ENCODE measurements around the gene BICRAL. TPM values are rescaled to one million over a fixed set of nuclear protein-coding genes. Genes with fewer than 3 reads are reported as not detected.
"Not testable (repeated sequence)": the region's sequence is repeated elsewhere in the genome, so short reads cannot be mapped to it uniquely, and the experiment has no call there.

BICRAL gene
- total RNA-seq, 1 donor from 2014 or later: 6.1 TPM

DNA sequence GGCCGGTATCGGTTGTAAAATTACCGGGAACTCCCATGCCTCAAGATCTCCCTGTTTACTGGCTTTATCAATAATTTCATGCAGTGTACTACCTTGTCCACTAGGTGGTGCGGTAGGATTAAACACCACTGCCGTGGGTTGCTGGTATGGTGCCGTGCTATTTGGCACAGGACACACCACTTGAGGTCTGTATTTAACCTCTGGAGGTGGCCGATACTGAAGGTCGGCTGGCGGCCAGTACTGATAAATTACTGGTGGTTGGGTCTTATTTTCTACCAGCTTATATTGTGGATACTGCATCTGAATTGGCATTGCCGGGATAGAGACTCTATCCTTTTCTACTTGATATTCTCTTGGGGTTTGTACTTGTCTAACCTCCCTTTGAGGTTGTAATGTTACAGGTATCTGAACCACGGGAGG lies 119.7 kb downstream of the BICRAL start:
- peak; percentile 98 for ATAC-seq

GRCh38 chr6:42902429-42903263 lies 120.8 kb downstream of the BICRAL start:
- not testable (repeated sequence) for ATAC-seq

GRCh38 chr6:42904467-42904866 lies 122.6 kb downstream of the BICRAL start:
- no peak for ATAC-seq

DNA sequence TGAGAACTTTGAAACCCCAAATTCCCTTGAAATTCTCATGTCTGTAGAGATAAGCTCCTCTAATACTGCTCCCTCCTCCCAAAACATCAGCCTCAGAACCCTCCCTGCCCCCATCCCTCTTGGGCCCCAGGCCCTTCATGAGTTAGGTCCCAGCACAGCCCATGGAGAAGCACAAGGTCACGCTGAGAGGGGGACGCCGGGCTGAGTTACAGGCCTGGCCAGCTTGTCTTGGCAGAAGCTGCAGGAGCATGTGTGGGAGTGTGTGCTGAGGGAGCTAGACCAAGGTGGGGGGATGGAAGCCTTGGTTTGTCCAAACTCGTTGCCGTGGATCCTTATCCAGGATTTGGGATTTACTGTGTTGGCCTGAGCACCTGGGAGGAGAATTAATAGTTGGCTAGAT lies 125.5 kb downstream of the BICRAL start:
- ATAC-seq: no peak

DNA sequence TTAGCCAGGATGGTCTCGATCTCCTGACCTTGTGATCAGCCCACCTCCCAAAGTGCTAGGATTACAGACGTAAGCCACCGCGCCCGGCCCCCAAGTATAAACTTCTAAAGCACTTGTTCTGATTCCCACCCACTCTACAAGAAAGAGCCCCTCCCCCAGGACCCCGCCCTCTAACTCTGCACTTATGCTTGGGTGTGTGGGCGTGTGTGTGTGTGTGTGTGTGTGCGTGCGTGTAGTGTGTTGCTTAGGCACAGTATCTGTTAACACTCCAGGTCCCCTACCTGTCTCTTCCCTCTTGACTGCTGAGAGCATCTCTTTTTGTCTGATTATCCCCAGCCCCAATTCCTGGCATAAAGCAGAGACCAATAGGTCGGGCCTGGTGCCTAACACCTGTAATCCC lies 128.0 kb downstream of the BICRAL start:
- no peak for ATAC-seq

DNA sequence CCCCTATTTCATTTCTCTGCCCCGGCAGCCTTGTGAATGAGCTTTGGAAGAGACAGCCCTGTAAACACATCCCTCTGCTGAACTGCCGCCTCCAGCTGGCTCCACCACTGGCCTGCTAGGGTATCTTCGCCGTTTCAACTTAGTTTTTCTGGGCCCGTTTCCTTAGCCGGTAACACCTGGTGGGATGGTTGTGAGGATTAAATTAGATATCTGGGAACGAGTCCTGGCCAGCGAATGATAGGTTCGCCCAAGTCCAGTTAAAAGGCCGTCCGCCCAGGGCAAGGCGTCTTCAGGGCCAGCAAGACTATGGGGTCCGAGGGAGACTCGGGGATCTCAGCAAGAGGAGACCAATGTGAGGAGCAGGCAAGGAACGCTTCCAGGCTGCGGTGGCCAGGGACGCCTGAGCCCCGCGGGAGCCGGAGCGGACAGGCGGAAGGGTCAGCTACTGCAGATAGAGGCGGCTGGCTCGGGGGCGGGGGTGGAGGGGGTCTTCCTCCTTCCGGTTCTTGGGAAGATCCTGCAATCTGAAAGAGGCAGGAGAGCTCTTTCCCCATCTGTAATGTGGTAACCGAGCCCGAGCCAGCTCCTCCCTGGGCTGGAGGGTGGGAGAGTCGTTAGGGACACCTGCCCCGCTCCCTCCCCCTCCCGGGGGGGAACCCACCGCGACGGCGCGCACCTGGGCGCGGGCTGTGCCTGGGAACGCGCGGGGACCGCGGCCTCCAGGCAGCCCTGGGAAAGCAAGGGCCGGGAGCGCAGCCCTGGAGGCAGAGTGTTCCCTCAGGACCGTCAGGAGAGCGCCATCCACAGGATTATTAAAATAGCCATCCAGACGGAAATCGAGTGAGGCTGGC lies 129.5 kb downstream of the BICRAL start:
- peak; percentile 30 for ATAC-seq

GRCh38 chr6:42914546-42914945 lies 132.7 kb downstream of the BICRAL start:
- ATAC-seq: no peak

DNA sequence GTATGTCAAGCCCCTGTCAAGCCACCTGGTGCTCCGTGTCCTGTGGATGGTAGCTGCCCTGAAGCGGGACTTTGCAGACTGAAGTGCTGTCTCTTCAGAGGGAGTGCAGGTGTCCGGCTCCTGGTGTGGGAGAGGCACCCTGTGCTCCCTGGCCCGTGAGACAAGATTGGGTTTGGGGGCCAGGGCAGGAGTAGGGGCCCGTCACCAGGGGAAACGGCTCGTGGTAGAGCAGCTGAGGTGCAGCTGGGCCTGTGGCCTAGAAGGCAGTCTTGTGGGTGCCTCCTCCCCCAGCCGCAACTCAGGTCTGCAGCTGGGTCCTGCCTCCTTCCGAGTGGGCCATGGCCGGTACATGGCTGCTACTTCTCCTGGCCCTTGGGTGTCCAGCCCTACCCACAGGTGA lies 133.9 kb downstream of the BICRAL start, which contains the start of gene PTCRA:
PTCRA (plus strand) TSS at position 322 of the 400 bp plus-strand sequence; CDS start at position 339, 17 bp downstream.
- ATAC-seq: peak; percentile 22

DNA sequence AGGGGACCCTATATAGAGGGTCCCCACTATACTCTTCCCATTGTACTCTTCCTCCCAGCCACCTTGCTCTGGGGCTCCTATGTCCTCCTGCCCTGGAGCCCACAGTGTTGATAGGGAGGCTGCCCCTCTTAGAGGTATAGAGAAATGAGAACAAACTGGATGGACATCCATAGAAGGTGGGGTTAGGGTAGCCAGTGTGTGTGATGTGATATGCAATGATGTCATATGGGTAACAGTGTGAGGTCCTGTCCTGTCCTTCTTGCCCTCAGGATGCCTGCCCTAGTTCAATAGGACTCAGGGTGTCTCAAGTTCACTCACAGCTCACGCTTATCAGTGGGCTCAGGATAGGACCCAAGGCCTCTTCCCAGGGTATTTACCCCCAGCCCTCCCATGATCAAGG lies 134.4 kb downstream of the BICRAL start:
- ATAC-seq: peak; percentile 44

Other genes with a start within 250 kb of the BICRAL start
- 15.0 TPM for gene UBR2, start 218.0 kb upstream of the BICRAL start, total RNA-seq
- gene PRPH2, start 59.5 kb upstream of the BICRAL start, total RNA-seq: 0.08 TPM
- gene TBCC, start 35.9 kb upstream of the BICRAL start, total RNA-seq: 15.0 TPM
- gene RPL7L1, start 97.6 kb downstream of the BICRAL start, total RNA-seq: 62.7 TPM
- not detected for gene PTCRA, start 134.0 kb downstream of the BICRAL start, total RNA-seq
- 13.6 TPM for gene CNPY3, start 147.4 kb downstream of the BICRAL start, total RNA-seq
- not detected for gene GNMT, start 178.7 kb downstream of the BICRAL start, total RNA-seq
- gene PEX6, start 197.1 kb downstream of the BICRAL start, total RNA-seq: 19.4 TPM
- 21.2 TPM for gene PPP2R5D, start 202.5 kb downstream of the BICRAL start, total RNA-seq
- gene MEA1, start 231.9 kb downstream of the BICRAL start, total RNA-seq: 46.1 TPM
- gene KLHDC3, start 232.2 kb downstream of the BICRAL start, total RNA-seq: 32.6 TPM
- gene RRP36, start 239.6 kb downstream of the BICRAL start, total RNA-seq: 48.3 TPM